MM.1S (cell line): ENCODE data around the gene INTS11.

Experiments
- EZH2 ChIP-seq: fragments of 300-600 bp; sonication (generic); optimal IDR thresholded peaks from 2 replicates; pipeline ENCODE3; 2017; ENCODE audit warnings: low read depth, mild to moderate bottlenecking, antibody characterized with exemption, low read length, mixed read lengths
- EZH2phosphoT487 ChIP-seq: fragments of 300-600 bp; sonication (generic); IDR thresholded peaks from 2 replicates; pipeline ENCODE4 v1.6.1; 2018; ENCODE audit warnings: antibody characterized with exemption, low read length
- TF ChIP-seq, protein P1 (sequence below): fragments of 300-600 bp; sonication (generic); IDR thresholded peaks from 2 replicates; pipeline ENCODE4 v1.5.1; 2016; ENCODE audit warnings: antibody characterized with exemption, low read length, mixed read lengths

GRCh38 chr1:1367315-1367714 is 42.9 kb upstream of the INTS11 start:
- TF ChIP-seq, protein P1, sequence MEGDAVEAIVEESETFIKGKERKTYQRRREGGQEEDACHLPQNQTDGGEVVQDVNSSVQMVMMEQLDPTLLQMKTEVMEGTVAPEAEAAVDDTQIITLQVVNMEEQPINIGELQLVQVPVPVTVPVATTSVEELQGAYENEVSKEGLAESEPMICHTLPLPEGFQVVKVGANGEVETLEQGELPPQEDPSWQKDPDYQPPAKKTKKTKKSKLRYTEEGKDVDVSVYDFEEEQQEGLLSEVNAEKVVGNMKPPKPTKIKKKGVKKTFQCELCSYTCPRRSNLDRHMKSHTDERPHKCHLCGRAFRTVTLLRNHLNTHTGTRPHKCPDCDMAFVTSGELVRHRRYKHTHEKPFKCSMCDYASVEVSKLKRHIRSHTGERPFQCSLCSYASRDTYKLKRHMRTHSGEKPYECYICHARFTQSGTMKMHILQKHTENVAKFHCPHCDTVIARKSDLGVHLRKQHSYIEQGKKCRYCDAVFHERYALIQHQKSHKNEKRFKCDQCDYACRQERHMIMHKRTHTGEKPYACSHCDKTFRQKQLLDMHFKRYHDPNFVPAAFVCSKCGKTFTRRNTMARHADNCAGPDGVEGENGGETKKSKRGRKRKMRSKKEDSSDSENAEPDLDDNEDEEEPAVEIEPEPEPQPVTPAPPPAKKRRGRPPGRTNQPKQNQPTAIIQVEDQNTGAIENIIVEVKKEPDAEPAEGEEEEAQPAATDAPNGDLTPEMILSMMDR: no peak
- TF ChIP-seq EZH2phosphoT487: no peak
- no peak for TF ChIP-seq EZH2
